Osteocyte (in vitro differentiated cells): Measurements from ENCODE around the gene PRB4. TPM values are rescaled to one million over a fixed set of nuclear protein-coding genes. Genes with fewer than 3 reads are reported as not detected.

Experiments used
- DNase-seq: peaks from one replicate; pipeline ENCODE4 v3.0.0; 2021; ENCODE audit warnings: mixed read lengths; ENCODE audit not compliant: unreplicated experiment; ENCODE audit errors: extremely low spot score
- H3K27ac Mint-ChIP-seq: one replicate; pipeline ENCODE4 v1.8.0; 2021; ENCODE audit warnings: mild to moderate bottlenecking, mixed read lengths; ENCODE audit not compliant: unreplicated experiment
- H3K27me3 Mint-ChIP-seq: one replicate; pipeline ENCODE4 v1.8.0; 2021; ENCODE audit warnings: mixed read lengths; ENCODE audit not compliant: unreplicated experiment
- H3K36me3 Mint-ChIP-seq: one replicate; pipeline ENCODE4 v1.8.0; 2021; ENCODE audit warnings: mixed read lengths; ENCODE audit not compliant: unreplicated experiment
- H3K4me1 Mint-ChIP-seq: one replicate; pipeline ENCODE4 v1.8.0; 2021; ENCODE audit warnings: mixed read lengths; ENCODE audit not compliant: unreplicated experiment
- H3K4me3 Mint-ChIP-seq: one replicate; pipeline ENCODE4 v1.8.0; 2021; ENCODE audit warnings: mild to moderate bottlenecking, moderate library complexity, mixed read lengths; ENCODE audit not compliant: unreplicated experiment
- H3K9me3 Mint-ChIP-seq: one replicate; pipeline ENCODE4 v1.8.0; 2021; ENCODE audit warnings: mixed read lengths; ENCODE audit not compliant: unreplicated experiment
- total RNA-seq: library from RNA; stranded (reverse); gene quantifications from 2 replicates; pipeline ENCODE4 v1.2.1, GENCODE V29; 2021
- TF ChIP-seq, protein P1 (sequence below): fragments of 200-600 bp; sonication (generic); IDR thresholded peaks from 2 replicates; pipeline ENCODE4 v1.5.0; 2021; ENCODE audit warnings: antibody characterized with exemption, mild to moderate bottlenecking, moderate library complexity

PRB4 gene
- total RNA-seq, 1 donor from 2014 or later: not detected

DNA sequence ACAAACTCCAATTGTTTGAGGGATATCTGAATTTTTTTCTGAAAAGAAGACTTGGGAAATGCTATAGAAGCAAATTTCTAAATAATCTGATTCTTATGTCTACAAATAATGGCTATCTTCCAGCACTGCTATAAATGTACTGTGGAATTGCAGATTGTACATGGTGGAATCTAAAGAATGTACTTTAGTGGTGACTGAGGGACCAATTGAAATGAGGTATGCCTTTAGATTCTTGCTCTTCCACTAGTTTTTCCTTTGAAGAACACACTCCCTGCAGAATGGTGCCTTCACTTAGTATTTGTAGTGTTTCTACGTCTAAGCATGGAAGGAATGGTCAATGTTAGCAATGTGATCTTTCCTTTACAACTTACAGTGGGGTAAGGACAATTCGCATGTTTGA is 11.7 kb upstream of the PRB4 start:
- H3K4me3 Mint-ChIP-seq: no peak overlapping the region
- no peak for DNase-seq
- H3K9me3 Mint-ChIP-seq: peaks cover 8% of the 10 kb centered on the region
- H3K36me3 Mint-ChIP-seq: no peaks in the 10 kb centered on the region
- H3K27me3 Mint-ChIP-seq: no peaks in the 10 kb centered on the region
- H3K4me1 Mint-ChIP-seq: peaks cover 2% of the 10 kb centered on the region
- H3K27ac Mint-ChIP-seq: no peak overlapping the region
- TF ChIP-seq, protein P1, sequence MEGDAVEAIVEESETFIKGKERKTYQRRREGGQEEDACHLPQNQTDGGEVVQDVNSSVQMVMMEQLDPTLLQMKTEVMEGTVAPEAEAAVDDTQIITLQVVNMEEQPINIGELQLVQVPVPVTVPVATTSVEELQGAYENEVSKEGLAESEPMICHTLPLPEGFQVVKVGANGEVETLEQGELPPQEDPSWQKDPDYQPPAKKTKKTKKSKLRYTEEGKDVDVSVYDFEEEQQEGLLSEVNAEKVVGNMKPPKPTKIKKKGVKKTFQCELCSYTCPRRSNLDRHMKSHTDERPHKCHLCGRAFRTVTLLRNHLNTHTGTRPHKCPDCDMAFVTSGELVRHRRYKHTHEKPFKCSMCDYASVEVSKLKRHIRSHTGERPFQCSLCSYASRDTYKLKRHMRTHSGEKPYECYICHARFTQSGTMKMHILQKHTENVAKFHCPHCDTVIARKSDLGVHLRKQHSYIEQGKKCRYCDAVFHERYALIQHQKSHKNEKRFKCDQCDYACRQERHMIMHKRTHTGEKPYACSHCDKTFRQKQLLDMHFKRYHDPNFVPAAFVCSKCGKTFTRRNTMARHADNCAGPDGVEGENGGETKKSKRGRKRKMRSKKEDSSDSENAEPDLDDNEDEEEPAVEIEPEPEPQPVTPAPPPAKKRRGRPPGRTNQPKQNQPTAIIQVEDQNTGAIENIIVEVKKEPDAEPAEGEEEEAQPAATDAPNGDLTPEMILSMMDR: no peak

DNA sequence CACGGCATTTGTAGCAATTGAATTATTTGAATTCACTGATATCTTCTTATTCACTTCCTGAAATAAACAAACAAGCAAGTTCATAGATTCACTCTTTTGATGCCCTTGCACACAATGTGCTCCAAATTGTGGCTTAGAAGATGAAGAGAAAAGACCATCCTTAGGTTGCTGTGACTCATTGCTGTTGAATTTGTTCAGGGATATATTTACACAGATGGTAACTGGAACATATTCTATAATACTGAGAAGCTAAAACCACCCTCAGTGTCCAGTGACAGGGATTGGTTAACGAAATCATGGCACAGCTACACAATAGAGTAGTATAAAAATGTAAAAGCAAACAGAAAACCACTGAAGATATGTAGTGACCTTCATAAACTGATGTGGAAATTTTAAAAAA is 3.1 kb downstream of the PRB4 start:
- no peaks in the 10 kb centered on the region for H3K36me3 Mint-ChIP-seq
- no peak for DNase-seq
- no peaks in the 10 kb centered on the region for H3K27me3 Mint-ChIP-seq
- H3K4me1 Mint-ChIP-seq: no peaks in the 10 kb centered on the region
- no peak overlapping the region for H3K4me3 Mint-ChIP-seq
- TF ChIP-seq, protein P1: no peak
- no peak overlapping the region for H3K27ac Mint-ChIP-seq
- peaks cover 16% of the 10 kb centered on the region for H3K9me3 Mint-ChIP-seq

- Mint-ChIP-seq H3K9me3 (no peaks in the 10 kb centered on the region), H3K4me3 (no peak overlapping the region)
- TF ChIP-seq, protein P1: no peak
Observed at GRCh38 chr12:11273449-11273848, 36.8 kb downstream of the PRB4 start.

GRCh38 chr12:11269607-11270006 is 40.6 kb downstream of the PRB4 start, which contains the start of gene PRB3:
TSS of gene PRB3 (minus strand) at chr12:11269707. CDS start at chr12:11269669, 38 bp downstream.
- Mint-ChIP-seq H3K4me1 (no peaks in the 10 kb centered on the region), H3K9me3 (no peaks in the 10 kb centered on the region), H3K27ac (no peak within 1 kb of the TSS), H3K27me3 (no peaks in the 10 kb centered on the region), H3K4me3 (no peak within 1 kb of the TSS), H3K36me3 (no peaks in the 10 kb centered on the region)
- no peak for DNase-seq
- TF ChIP-seq, protein P1: no peak

More at GRCh38 chr12:11273449-11273848, 36.8 kb downstream of the PRB4 start:
- no peaks in the 10 kb centered on the region for H3K4me1 Mint-ChIP-seq
- no peak overlapping the region for H3K27ac Mint-ChIP-seq
- DNase-seq: no peak
- H3K36me3 Mint-ChIP-seq: no peaks in the 10 kb centered on the region
- no peaks in the 10 kb centered on the region for H3K27me3 Mint-ChIP-seq

DNA sequence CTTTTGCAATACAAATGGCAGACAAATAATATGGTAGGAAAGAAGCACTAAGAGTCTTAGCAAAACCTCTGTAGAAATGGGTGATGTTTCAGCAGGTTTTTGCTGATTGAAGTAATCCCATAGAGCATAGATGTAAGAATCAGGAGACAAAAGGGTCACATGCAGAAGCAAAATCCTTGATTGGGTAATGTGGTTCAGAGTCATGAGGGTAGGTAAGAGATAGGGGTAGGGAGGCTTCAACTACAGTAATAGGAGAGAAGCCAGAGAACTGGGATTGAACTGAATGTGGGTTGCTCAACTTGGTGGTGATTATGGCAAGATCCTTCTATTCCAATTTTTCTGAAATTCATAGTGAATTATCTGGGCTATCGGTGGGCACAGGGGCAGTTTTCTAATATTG is 45.7 kb downstream of the PRB4 start:
- Mint-ChIP-seq H3K27ac (no peak overlapping the region), H3K4me1 (no peaks in the 10 kb centered on the region), H3K9me3 (peaks cover 30% of the 10 kb centered on the region), H3K4me3 (no peak overlapping the region), H3K36me3 (no peaks in the 10 kb centered on the region), H3K27me3 (no peaks in the 10 kb centered on the region)
- TF ChIP-seq, protein P1: no peak
- no peak for DNase-seq

Other genes with a start within 250 kb of the PRB4 start
- 1.3 and 1.5 TPM in 2 replicates for gene TAS2R46, start 248.1 kb downstream of the PRB4 start, total RNA-seq
- 0.86 and 1.0 TPM in 2 replicates for gene TAS2R43, start 218.1 kb downstream of the PRB4 start, total RNA-seq
- 2.6 and 3.4 TPM in 2 replicates for gene TAS2R30, start 175.8 kb downstream of the PRB4 start, total RNA-seq
- 9.7 TPM in 2 replicates for gene SMIM10L1, start 139.2 kb downstream of the PRB4 start, total RNA-seq
- not detected in 2 replicates for gene TAS2R42, start 123.5 kb downstream of the PRB4 start, total RNA-seq
- gene PRB3, start 40.7 kb downstream of the PRB4 start, total RNA-seq: not detected in 2 replicates
- not detected in 2 replicates for gene PRB2, start 85.1 kb upstream of the PRB4 start, total RNA-seq